GM19035 (cell line): ENCODE results near the gene CCNE1.
"Not testable (repeated sequence)": the region's sequence is repeated elsewhere in the genome, so short reads cannot be mapped to it uniquely, and the experiment has no call there.

ENCODE experiments used
- ATAC-seq: cut with Tn5 transposase; IDR thresholded peaks from one replicate; pipeline ENCODE4 v1.9.1; 2021; ENCODE audit not compliant: unreplicated experiment

CCNE1 gene

GRCh38 chr19:29785955-29786589, 25.7 kb upstream of the CCNE1 start:
- ATAC-seq = no peak

GRCh38 chr19:29787281-29787680, 24.5 kb upstream of the CCNE1 start:
- ATAC-seq = no peak

- no peak for ATAC-seq
These were observed 22.8 kb upstream of the CCNE1 start for GRCh38 chr19:29789007-29789406.

GRCh38 chr19:29793116-29793727, 18.6 kb upstream of the CCNE1 start:
- no peak for ATAC-seq

GRCh38 chr19:29794490-29794889, 17.3 kb upstream of the CCNE1 start:
- ATAC-seq = not testable (repeated sequence)

GRCh38 chr19:29795461-29796172, 16.2 kb upstream of the CCNE1 start:
- no peak for ATAC-seq

- no peak for ATAC-seq
These were observed 15.6 kb upstream of the CCNE1 start for GRCh38 chr19:29796173-29796573.

- ATAC-seq = no peak
These were observed 12.9 kb upstream of the CCNE1 start for GRCh38 chr19:29798774-29799497.

- ATAC-seq = no peak
These were observed 11.5 kb upstream of the CCNE1 start for GRCh38 chr19:29800100-29800825.

GRCh38 chr19:29803951-29804350, 7.8 kb upstream of the CCNE1 start:
- not testable (repeated sequence) for ATAC-seq

- ATAC-seq = peak; percentile 78
These were observed 7.3 kb upstream of the CCNE1 start for GRCh38 chr19:29804493-29804892.

- ATAC-seq = no peak
These were observed 6.5 kb upstream of the CCNE1 start for GRCh38 chr19:29805031-29805965.

- no peak for ATAC-seq
These were observed 5.5 kb upstream of the CCNE1 start for GRCh38 chr19:29806098-29806866.

GRCh38 chr19:29807178-29807577, 4.6 kb upstream of the CCNE1 start:
- no peak for ATAC-seq

- ATAC-seq = no peak
These were observed 3.9 kb upstream of the CCNE1 start for GRCh38 chr19:29807870-29808405.

- ATAC-seq = no peak
These were observed 1.8 kb upstream of the CCNE1 start for GRCh38 chr19:29809795-29810503.

GRCh38 chr19:29810504-29810871, 1.3 kb upstream of the CCNE1 start:
- no peak for ATAC-seq
